T-cell (primary cell): Measurements from ENCODE around the gene COX4I1. TPM values are rescaled to one million over a fixed set of nuclear protein-coding genes. Genes with fewer than 3 reads are reported as not detected.

ENCODE experiments used
- total RNA-seq, 35 experiments: library from RNA in 6 of 35; stranded (reverse) in 6 of 35; fragments of 120-200 nt in 1 of 35; gene quantifications; one replicate each; pipeline versions ENCODE4 v1.2.1 to v1.2.4 and lab custom pipeline; 2013 to 2026

The COX4I1 gene
- total RNA-seq, 5 donors from 2014 or later (not counting 1 experiment from before 2014, with no cell fraction given), result 542 to 606 (median 574) TPM

Other genes starting within 250 kb of the COX4I1 start
- gene GSE1, start 186.4 kb upstream of the COX4I1 start, total RNA-seq, result 10 to 100 TPM; 29.1 to 61.7 (median 37.4) TPM
- 1 to 10 TPM; 1.1 to 3.7 (median 1.6) TPM for gene GINS2, start 110.7 kb upstream of the COX4I1 start, total RNA-seq
- 10 to 100 TPM in 3 of 5 donors, 1 to 10 TPM in 2; 3.1 to 21.7 (median 15.6) TPM for gene C16orf74, start 48.6 kb upstream of the COX4I1 start, total RNA-seq
- gene EMC8, start 151 bp upstream of the COX4I1 start, total RNA-seq, result 10 to 100 TPM; 27.3 to 34.8 (median 31.1) TPM
- 10 to 100 TPM in 3 of 5 donors, 1 to 10 TPM in 2; 7.7 to 17.0 (median 10.3) TPM for gene IRF8, start 99.5 kb downstream of the COX4I1 start, total RNA-seq